Measurements from ENCODE around the gene STOX2.

STOX2 gene

DNA sequence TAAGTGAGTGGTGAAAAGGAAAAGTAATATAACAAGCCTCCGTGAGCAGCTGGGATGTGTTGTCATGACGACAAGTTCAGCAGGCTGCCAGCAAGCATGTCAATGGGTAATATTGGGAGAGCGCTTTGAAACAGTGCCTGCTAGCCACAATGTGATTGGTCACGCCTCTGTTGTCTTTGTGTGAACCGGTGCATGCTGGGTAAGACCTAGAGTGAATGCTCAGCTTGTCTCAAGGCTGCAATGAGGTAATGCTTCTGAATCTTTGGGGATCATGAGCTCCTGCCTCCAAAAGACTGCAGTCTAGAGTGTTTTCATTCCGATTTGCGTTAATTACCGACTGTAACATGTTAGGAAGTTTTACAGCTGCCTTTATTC is 54.9 kb downstream of the STOX2 start:
- no peak overlapping the region for H3K27ac ChIP-seq
- no peaks in the 10 kb centered on the region for H3K36me3 ChIP-seq (ENCODE audit: insufficient read depth)
- H2AFZ ChIP-seq (ENCODE audit: low read depth) = no peak overlapping the region
- no peak overlapping the region for H3K4me3 ChIP-seq (IDR thresholded peaks at IDR 0.05; ENCODE audit: insufficient read depth, low read depth, low read length)
- no peaks in the 10 kb centered on the region for H3K4me1 ChIP-seq (ENCODE audit: low read depth, poor library complexity, severe bottlenecking)
- H4K20me1 ChIP-seq (ENCODE audit: insufficient read depth) = no peaks in the 10 kb centered on the region
- TF ChIP-seq, protein P1, sequence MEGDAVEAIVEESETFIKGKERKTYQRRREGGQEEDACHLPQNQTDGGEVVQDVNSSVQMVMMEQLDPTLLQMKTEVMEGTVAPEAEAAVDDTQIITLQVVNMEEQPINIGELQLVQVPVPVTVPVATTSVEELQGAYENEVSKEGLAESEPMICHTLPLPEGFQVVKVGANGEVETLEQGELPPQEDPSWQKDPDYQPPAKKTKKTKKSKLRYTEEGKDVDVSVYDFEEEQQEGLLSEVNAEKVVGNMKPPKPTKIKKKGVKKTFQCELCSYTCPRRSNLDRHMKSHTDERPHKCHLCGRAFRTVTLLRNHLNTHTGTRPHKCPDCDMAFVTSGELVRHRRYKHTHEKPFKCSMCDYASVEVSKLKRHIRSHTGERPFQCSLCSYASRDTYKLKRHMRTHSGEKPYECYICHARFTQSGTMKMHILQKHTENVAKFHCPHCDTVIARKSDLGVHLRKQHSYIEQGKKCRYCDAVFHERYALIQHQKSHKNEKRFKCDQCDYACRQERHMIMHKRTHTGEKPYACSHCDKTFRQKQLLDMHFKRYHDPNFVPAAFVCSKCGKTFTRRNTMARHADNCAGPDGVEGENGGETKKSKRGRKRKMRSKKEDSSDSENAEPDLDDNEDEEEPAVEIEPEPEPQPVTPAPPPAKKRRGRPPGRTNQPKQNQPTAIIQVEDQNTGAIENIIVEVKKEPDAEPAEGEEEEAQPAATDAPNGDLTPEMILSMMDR (conservative IDR thresholded peaks at IDR 0.05; ENCODE audit: low read depth, low read length) = no peak
- H3K4me2 ChIP-seq = no peak overlapping the region
- H3K9ac ChIP-seq = no peak overlapping the region
- no peaks in the 10 kb centered on the region for H3K27me3 ChIP-seq (ENCODE audit: insufficient read depth, low read depth)
- H3K79me2 ChIP-seq (ENCODE audit: insufficient read depth, low read depth) = no peaks in the 10 kb centered on the region

DNA sequence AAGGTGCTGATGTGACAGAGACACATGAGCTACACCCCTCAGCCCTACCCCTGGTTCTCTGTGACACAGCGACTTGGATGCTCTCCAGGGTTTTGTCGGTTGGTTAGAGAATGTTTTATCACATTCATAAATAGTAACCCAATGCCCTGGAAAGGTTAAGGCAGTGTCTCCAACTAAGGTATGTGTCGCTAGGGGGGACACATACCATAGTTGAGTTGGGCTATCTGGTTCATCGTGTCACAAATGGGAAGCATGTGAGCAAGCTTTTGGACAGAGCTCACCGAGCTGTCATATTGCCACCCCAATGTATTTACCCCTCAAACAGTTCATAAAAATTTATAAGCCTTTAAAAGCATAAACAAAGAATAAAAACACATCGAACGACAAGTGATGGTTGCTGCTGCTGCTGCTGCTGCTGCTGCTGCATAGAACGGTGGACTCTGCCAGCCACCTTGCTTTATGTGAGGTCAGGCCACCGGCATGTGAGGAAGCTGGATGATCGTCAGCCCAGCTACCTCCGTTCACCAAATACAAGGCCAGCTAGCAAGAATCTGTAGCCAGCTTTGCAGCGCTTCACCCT is 55.9 kb downstream of the STOX2 start:
- no peaks in the 10 kb centered on the region for H3K4me1 ChIP-seq (ENCODE audit: low read depth, poor library complexity, severe bottlenecking)
- no peak overlapping the region for H3K27ac ChIP-seq
- no peaks in the 10 kb centered on the region for H3K27me3 ChIP-seq (ENCODE audit: insufficient read depth, low read depth)
- no peak overlapping the region for H2AFZ ChIP-seq (ENCODE audit: low read depth)
- no peak overlapping the region for H3K4me2 ChIP-seq
- TF ChIP-seq, protein P1 (conservative IDR thresholded peaks at IDR 0.05; ENCODE audit: low read depth, low read length) = no peak
- no peaks in the 10 kb centered on the region for H4K20me1 ChIP-seq (ENCODE audit: insufficient read depth)
- no peak overlapping the region for H3K9ac ChIP-seq
- H3K79me2 ChIP-seq (ENCODE audit: insufficient read depth, low read depth) = no peaks in the 10 kb centered on the region
- H3K36me3 ChIP-seq (ENCODE audit: insufficient read depth) = no peaks in the 10 kb centered on the region
- no peak overlapping the region for H3K4me3 ChIP-seq (IDR thresholded peaks at IDR 0.05; ENCODE audit: insufficient read depth, low read depth, low read length)

DNA sequence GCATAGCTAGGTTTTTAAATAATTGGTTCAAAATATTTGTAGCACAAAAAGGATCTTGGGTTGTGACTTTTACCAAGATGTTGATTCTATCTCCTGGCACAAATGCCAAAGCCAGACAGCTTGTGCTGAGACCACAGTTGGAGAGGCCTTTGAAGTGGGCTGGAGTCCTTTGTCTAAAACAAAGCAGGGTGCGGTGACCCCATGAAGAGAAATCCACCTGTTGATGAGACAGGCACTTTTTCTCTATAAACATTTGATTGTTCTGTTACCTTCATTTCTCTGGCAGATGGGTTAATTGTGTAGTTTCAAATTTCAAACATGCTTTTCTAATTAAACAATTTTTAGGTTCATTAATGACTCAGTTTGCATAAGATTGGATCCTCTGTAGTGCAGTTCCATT is 56.7 kb downstream of the STOX2 start:
- TF ChIP-seq, protein P1 (conservative IDR thresholded peaks at IDR 0.05; ENCODE audit: low read depth, low read length) = no peak
- H3K4me2 ChIP-seq = no peak overlapping the region

DNA sequence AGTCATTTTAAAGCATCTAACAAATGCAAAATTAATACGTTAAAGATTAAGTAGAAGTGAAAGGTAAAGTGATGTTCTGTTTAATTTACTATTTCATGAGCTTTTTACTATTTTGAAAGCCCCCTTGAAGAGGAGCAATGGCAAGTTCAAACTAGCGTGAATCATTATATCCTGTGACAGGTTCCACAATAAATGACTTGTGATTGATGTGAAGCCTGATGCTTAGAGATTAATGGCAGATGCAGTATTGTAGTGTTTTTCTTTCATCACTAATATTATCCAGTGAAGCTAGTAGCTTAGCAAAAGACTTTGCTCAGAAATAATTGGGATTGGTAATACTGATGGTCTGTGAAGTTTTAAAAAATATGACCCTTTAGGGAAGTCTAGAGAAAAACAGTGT is 57.3 kb downstream of the STOX2 start:
- Histone ChIP-seq H3K9ac (no peak overlapping the region), H3K4me2 (no peak overlapping the region), H2AFZ (ENCODE audit: low read depth) (no peak overlapping the region), H3K27me3 (ENCODE audit: insufficient read depth, low read depth) (no peaks in the 10 kb centered on the region), H3K27ac (no peak overlapping the region), H3K4me1 (ENCODE audit: low read depth, poor library complexity, severe bottlenecking) (no peaks in the 10 kb centered on the region), H3K79me2 (ENCODE audit: insufficient read depth, low read depth) (no peaks in the 10 kb centered on the region), H3K4me3 (IDR thresholded peaks at IDR 0.05; ENCODE audit: insufficient read depth, low read depth, low read length) (no peak overlapping the region), H3K36me3 (ENCODE audit: insufficient read depth) (no peaks in the 10 kb centered on the region), H4K20me1 (ENCODE audit: insufficient read depth) (no peaks in the 10 kb centered on the region)
- TF ChIP-seq, protein P1 (conservative IDR thresholded peaks at IDR 0.05; ENCODE audit: low read depth, low read length) = no peak

More for the DNA sequence above, 56.7 kb downstream of the STOX2 start:
- no peak overlapping the region for H3K4me3 ChIP-seq (IDR thresholded peaks at IDR 0.05; ENCODE audit: insufficient read depth, low read depth, low read length)
- no peaks in the 10 kb centered on the region for H3K36me3 ChIP-seq (ENCODE audit: insufficient read depth)
- H3K27me3 ChIP-seq (ENCODE audit: insufficient read depth, low read depth) = no peaks in the 10 kb centered on the region
- H3K79me2 ChIP-seq (ENCODE audit: insufficient read depth, low read depth) = no peaks in the 10 kb centered on the region
- no peaks in the 10 kb centered on the region for H4K20me1 ChIP-seq (ENCODE audit: insufficient read depth)
- H3K4me1 ChIP-seq (ENCODE audit: low read depth, poor library complexity, severe bottlenecking) = no peaks in the 10 kb centered on the region
- no peak overlapping the region for H3K27ac ChIP-seq
- no peak overlapping the region for H3K9ac ChIP-seq
- no peak overlapping the region for H2AFZ ChIP-seq (ENCODE audit: low read depth)

All from KMS-11 (cell line).